B cell (primary cell): ENCODE measurements around the gene EBLN2. TPM values are rescaled to one million over a fixed set of nuclear protein-coding genes. Genes with fewer than 3 reads are reported as not detected.
A peak's percentile ranks its signal among the peaks of the same experiment; 100 is the strongest.

Experiments
- ATAC-seq: fragments of 200-7000 bp; cut with Tn5 transposase; one replicate; pipeline ENCODE4 v1.10.0; 2021; ENCODE audit warnings: low read depth, mild to moderate bottlenecking, moderate number of reproducible peaks, moderate library complexity
- CTCF ChIA-PET: fragments of 350-600 bp; sonication (Branson Sonifier 250); formaldehyde crosslinking; loops from one replicate; lab custom pipeline; 2021; ENCODE audit warnings: antibody characterized with exemption, inconsistent platforms; lab: Charles Lee
- POLR2A ChIA-PET: fragments of 350-600 bp; sonication (Branson Sonifier 250); formaldehyde crosslinking; loops from one replicate; lab custom pipeline; 2021; ENCODE audit warnings: antibody characterized with exemption; lab: Charles Lee
- DNase-seq: peaks from one replicate; pipeline ENCODE4 v3.0.0; 2013
- H2AFZ ChIP-seq: 2 replicates; pipeline ENCODE4 v1.6.1; 2012; ENCODE audit warnings: mild to moderate bottlenecking, low read depth, low read length; ENCODE audit not compliant: insufficient read depth, poor library complexity, severe bottlenecking
- H3K27ac ChIP-seq, 2 donors: 1 replicate in 1 of 2; 2 replicates in 1 of 2; pipeline ENCODE4 v1.5.1; 2012 to 2013; ENCODE audit warnings: low read length in 2 of 2, mild to moderate bottlenecking in 2 of 2, moderate library complexity in 1 of 2
- H3K27me3 ChIP-seq, 4 experiments: fragments of 200-600 bp in 1 of 4; sonication (generic) in 1 of 4; replicated peaks in 1 of 4; 1 replicate in 2 of 4; 2 replicates in 2 of 4; pipeline versions ENCODE4 v1.6.1 to v1.7.0; 2013 to 2016; ENCODE audit warnings: low read length in 3 of 4, mild to moderate bottlenecking in 2 of 4, mixed read lengths in 1 of 4, moderate library complexity in 1 of 4; ENCODE audit not compliant: insufficient read depth in 4 of 4, control insufficient read depth in 3 of 4; ENCODE audit errors: control extremely low read depth in 1 of 4
- H3K36me3 ChIP-seq, 2 experiments: replicated peaks in 1 of 2; 1 replicate in 1 of 2; 2 replicates in 1 of 2; pipeline versions ENCODE4 v1.6.1 to v1.7.1; 2013; ENCODE audit warnings: low read length in 1 of 2; ENCODE audit not compliant: insufficient read depth in 2 of 2, control insufficient read depth in 1 of 2; ENCODE audit errors: control extremely low read depth in 1 of 2, extremely low read depth in 1 of 2
- H3K4me1 ChIP-seq, 2 donors: fragments of 200-600 bp in 1 of 2; sonication (generic) in 1 of 2; 1 replicate in 1 of 2; 2 replicates in 1 of 2; pipeline versions ENCODE4 v1.5.1 to v1.6.1; 2013 to 2017; ENCODE audit warnings: low read length in 2 of 2; ENCODE audit not compliant: control insufficient read depth in 2 of 2, insufficient read depth in 2 of 2
- H3K4me2 ChIP-seq: replicated peaks from 2 replicates; pipeline ENCODE3; 2012; ENCODE audit warnings: mild to moderate bottlenecking, low read depth, low read length; ENCODE audit not compliant: poor library complexity, severe bottlenecking
- H3K4me3 ChIP-seq, 5 experiments: fragments of 200-600 bp in 1 of 5; sonication (generic) in 1 of 5; 1 replicate in 3 of 5; 2 replicates in 2 of 5; pipeline versions ENCODE4 v1.5.1 to v1.7.0; 2011 to 2016; ENCODE audit warnings: low read length in 4 of 5, mild to moderate bottlenecking in 4 of 5, low read depth in 2 of 5, control low read depth in 1 of 5, moderate library complexity in 1 of 5; ENCODE audit not compliant: insufficient read depth in 1 of 5; ENCODE audit errors: control extremely low read depth in 1 of 5, extremely low read depth in 1 of 5
- H3K79me2 ChIP-seq: fragments of 200-600 bp; sonication (generic); one replicate; pipeline ENCODE4 v1.6.0; 2016; ENCODE audit warnings: low read length; ENCODE audit not compliant: control insufficient read depth, insufficient read depth
- H3K9ac ChIP-seq: fragments of 200-600 bp; sonication (generic); 2 replicates; pipeline ENCODE4 v1.6.1; 2017; ENCODE audit warnings: mild to moderate bottlenecking, low read length, moderate library complexity
- H3K9me3 ChIP-seq, 3 donors: one replicate each; pipeline versions ENCODE4 v1.6.1 to v1.7.1; 2013; ENCODE audit warnings: low read length in 2 of 3; ENCODE audit not compliant: control insufficient read depth in 2 of 3, insufficient read depth in 1 of 3; ENCODE audit errors: control extremely low read depth in 1 of 3
- H4K20me1 ChIP-seq: 2 replicates; pipeline ENCODE4 v1.6.0; 2012; ENCODE audit warnings: mild to moderate bottlenecking, low read length; ENCODE audit not compliant: insufficient read depth, control insufficient read depth, poor library complexity, severe bottlenecking
- H3K27ac Mint-ChIP-seq: one replicate; pipeline ENCODE4 v1.8.0; 2021; ENCODE audit warnings: mixed read lengths
- H3K27me3 Mint-ChIP-seq: one replicate; pipeline ENCODE4 v1.8.0; 2021; ENCODE audit warnings: mixed read lengths
- H3K4me1 Mint-ChIP-seq: one replicate; pipeline ENCODE4 v1.8.0; 2021; ENCODE audit warnings: mixed read lengths
- H3K4me3 Mint-ChIP-seq: one replicate; pipeline ENCODE4 v1.8.0; 2021; ENCODE audit warnings: mixed read lengths
- H3K9me3 Mint-ChIP-seq: one replicate; pipeline ENCODE4 v1.8.0; 2022; ENCODE audit warnings: mixed read lengths; ENCODE audit not compliant: insufficient read depth
- CTCF ChIP-seq: fragments of 200-600 bp; IDR thresholded peaks from one replicate; pipeline ENCODE4 v1.8.0; 2022; ENCODE audit warnings: antibody characterized with exemption, mild to moderate bottlenecking
- EZH2 ChIP-seq: IDR thresholded peaks from 2 replicates; pipeline ENCODE4 v1.6.1; 2012; ENCODE audit warnings: borderline replicate concordance, low read depth, mild to moderate bottlenecking, moderate library complexity, low read length; ENCODE audit not compliant: insufficient read depth, poor library complexity, severe bottlenecking
- WGBS: methylation state at CpG from one replicate; pipeline ENCODE4 v1.1.5; 2013; ENCODE audit warnings: missing lambda C conversion rate; ENCODE audit not compliant: insufficient coverage; 5-methylcytosine and 5-hydroxymethylcytosine counted together
- intact Hi-C: fragments of 100-400 bp; cut with micrococcal nuclease; formaldehyde crosslinking; loops from one replicate; pipeline ENCODE4 v1.10.0; 2022
- polyA plus RNA-seq: library from polyadenylated mRNA; depleted of rRNA; stranded (reverse); fragments of >200 nt; gene quantifications from 2 replicates; pipeline ENCODE4 v1.2.3, GENCODE V29; 2012
- total RNA-seq, 2 donors: library from RNA; stranded (reverse); fragments of 120-200 nt in 1 of 2; gene quantifications; 1 replicate in 1 of 2; 2 replicates in 1 of 2; pipeline versions ENCODE4 v1.2.3 to v1.2.4, GENCODE V29; 2013 to 2022

EBLN2 gene
- total and polyA plus RNA-seq, 2 donors (not counting 1 experiment from before 2014, with no cell fraction given): 4.5 to 10.2 TPM

- POLR2A ChIA-PET: no interaction called here
- Histone ChIP-seq H3K36me3 (no peaks in the 10 kb centered on the region), H3K9ac (no peak overlapping the region), H2AFZ (no peak overlapping the region), H3K9me3 (peaks cover 0 to 6% (median 0%) of the 10 kb centered on the region in 3 donors), H3K79me2 (no peaks in the 10 kb centered on the region), H3K4me2 (no peak overlapping the region), H4K20me1 (no peaks in the 10 kb centered on the region), H3K27ac (no peak overlapping the region), H3K4me3 (no peak overlapping the region), H3K27me3 (peaks cover 0 to 4% (median 0%) of the 10 kb centered on the region in 4 experiments), H3K4me1 (peaks cover 4 to 10% of the 10 kb centered on the region in 2 donors)
- TF ChIP-seq CTCF: no peak
- TF ChIP-seq EZH2: no peak
- no peaks in the 10 kb centered on the region for H3K9me3 Mint-ChIP-seq
- intact Hi-C loops: no loop called here
- peaks cover 7% of the 10 kb centered on the region for H3K4me1 Mint-ChIP-seq
- DNase-seq (no peak), ATAC-seq (no peak)
- no peak overlapping the region for H3K27ac Mint-ChIP-seq
- CTCF ChIA-PET: interaction anchor here (1.5 kb wide), 1 partner anchor 12 kb away, joined by 5 read pairs; no protein-coding TSS in a partner anchor
- H3K4me3 Mint-ChIP-seq: no peak overlapping the region
- no CpG with 5 or more reads among the region's 1 CpG for WGBS
- peaks cover 9% of the 10 kb centered on the region for H3K27me3 Mint-ChIP-seq
These were observed 37.4 kb downstream of the EBLN2 start for GRCh38 chr3:73098873-73099272.

GRCh38 chr3:73100741-73101559 lies 39.5 kb downstream of the EBLN2 start:
- intact Hi-C loops: no loop called here
- CTCF ChIA-PET: interaction anchor here (0.6 to 4.5 kb wide), 7 partner anchors 11 to 401 kb away, joined by 3 to 44 read pairs (median 4); no protein-coding TSS in a partner anchor
- H3K9me3 ChIP-seq: peaks cover 0 to 3% (median 0%) of the 10 kb centered on the region in 3 donors
- POLR2A ChIA-PET: interaction anchor here (0.6 kb wide), 1 partner anchor 484 kb away, joined by 6 read pairs; no protein-coding TSS in a partner anchor
- Mint-ChIP-seq H3K4me1 (no peaks in the 10 kb centered on the region), H3K9me3 (no peaks in the 10 kb centered on the region), H3K4me3 (no peak overlapping the region), H3K27me3 (peaks cover 9% of the 10 kb centered on the region), H3K27ac (no peak overlapping the region)
- no peak overlapping the region for H3K4me3 ChIP-seq
- WGBS: 33% methylated on average over 7 of the region's 9 CpGs
- H2AFZ ChIP-seq: no peak overlapping the region
- ATAC-seq (peak; percentile 73), DNase-seq (peak; percentile 75)
- H3K9ac ChIP-seq: no peak overlapping the region
- H3K27ac ChIP-seq: no peak overlapping the region
- H4K20me1 ChIP-seq: no peaks in the 10 kb centered on the region
- H3K4me1 ChIP-seq: no peaks in the 10 kb centered on the region
- peaks cover 0 to 4% (median 0%) of the 10 kb centered on the region in 4 experiments for H3K27me3 ChIP-seq
- H3K4me2 ChIP-seq: no peak overlapping the region
- H3K79me2 ChIP-seq: no peaks in the 10 kb centered on the region
- H3K36me3 ChIP-seq: no peaks in the 10 kb centered on the region
- TF ChIP-seq EZH2 (no peak), CTCF (peak; percentile 96)
